A673 (cell line): ENCODE measurements around the gene FIGN.

Experiments used
- EZH2 ChIP-seq: fragments of 200-600 bp; sonication (generic); IDR thresholded peaks from 2 replicates; pipeline ENCODE4 v1.6.1; 2017; ENCODE audit warnings: borderline replicate concordance, low read depth, mild to moderate bottlenecking, mixed read lengths, antibody characterized with exemption, low read length; ENCODE audit not compliant: poor library complexity, severe bottlenecking
- TF ChIP-seq, protein P1 (sequence below): fragments of 300-800, 200-600 bp; sonication (generic); conservative IDR thresholded peaks from 2 replicates; pipeline ENCODE4 v1.5.1; 2017; ENCODE audit warnings: low read depth, mild to moderate bottlenecking, antibody characterized with exemption, low read length, moderate library complexity, mixed read lengths

DNA sequence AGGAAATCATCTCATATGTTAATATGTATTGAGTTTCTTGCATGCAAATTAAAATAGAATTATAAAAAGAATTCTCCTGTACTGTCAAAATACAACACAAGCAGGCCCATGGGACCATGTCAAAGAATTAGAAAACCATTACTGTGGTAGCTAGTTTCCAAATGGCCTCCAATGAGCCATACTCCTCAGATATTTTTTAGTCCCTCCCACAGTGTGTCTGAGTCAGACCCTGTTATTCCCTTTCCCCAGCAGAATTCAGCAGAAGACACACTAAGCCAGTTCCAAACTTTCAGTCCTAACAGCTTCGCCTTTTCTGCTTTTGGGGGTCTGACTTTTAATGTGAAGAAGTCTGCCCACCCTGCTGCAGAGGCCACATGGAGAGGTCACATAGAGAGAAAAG is 86.7 kb downstream of the FIGN start:
- TF ChIP-seq, protein P1, sequence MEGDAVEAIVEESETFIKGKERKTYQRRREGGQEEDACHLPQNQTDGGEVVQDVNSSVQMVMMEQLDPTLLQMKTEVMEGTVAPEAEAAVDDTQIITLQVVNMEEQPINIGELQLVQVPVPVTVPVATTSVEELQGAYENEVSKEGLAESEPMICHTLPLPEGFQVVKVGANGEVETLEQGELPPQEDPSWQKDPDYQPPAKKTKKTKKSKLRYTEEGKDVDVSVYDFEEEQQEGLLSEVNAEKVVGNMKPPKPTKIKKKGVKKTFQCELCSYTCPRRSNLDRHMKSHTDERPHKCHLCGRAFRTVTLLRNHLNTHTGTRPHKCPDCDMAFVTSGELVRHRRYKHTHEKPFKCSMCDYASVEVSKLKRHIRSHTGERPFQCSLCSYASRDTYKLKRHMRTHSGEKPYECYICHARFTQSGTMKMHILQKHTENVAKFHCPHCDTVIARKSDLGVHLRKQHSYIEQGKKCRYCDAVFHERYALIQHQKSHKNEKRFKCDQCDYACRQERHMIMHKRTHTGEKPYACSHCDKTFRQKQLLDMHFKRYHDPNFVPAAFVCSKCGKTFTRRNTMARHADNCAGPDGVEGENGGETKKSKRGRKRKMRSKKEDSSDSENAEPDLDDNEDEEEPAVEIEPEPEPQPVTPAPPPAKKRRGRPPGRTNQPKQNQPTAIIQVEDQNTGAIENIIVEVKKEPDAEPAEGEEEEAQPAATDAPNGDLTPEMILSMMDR, result no peak
- TF ChIP-seq EZH2, result no peak
